HG02678 (cell line): Measurements from ENCODE around the gene C2orf68.
A peak's percentile ranks its signal among the peaks of the same experiment; 100 is the strongest.
"Not testable (repeated sequence)": the region's sequence is repeated elsewhere in the genome, so short reads cannot be mapped to it uniquely, and the experiment has no call there.

Experiments
- ATAC-seq: cut with Tn5 transposase; IDR thresholded peaks from one replicate; pipeline ENCODE4 v1.9.1; 2021; ENCODE audit warnings: mild to moderate bottlenecking, moderate library complexity; ENCODE audit not compliant: unreplicated experiment

The C2orf68 gene

GRCh38 chr2:85631316-85631715 lies 19.4 kb upstream of the C2orf68 start:
- no peak for ATAC-seq

- ATAC-seq: peak; percentile 62
Measured at GRCh38 chr2:85628658-85629057, 16.8 kb upstream of the C2orf68 start.

- no peak for ATAC-seq
Measured at GRCh38 chr2:85623991-85624390, 12.1 kb upstream of the C2orf68 start.

GRCh38 chr2:85621338-85621737 lies 9.5 kb upstream of the C2orf68 start:
- no peak for ATAC-seq

- ATAC-seq: no peak
Measured at GRCh38 chr2:85619617-85620016, 7.8 kb upstream of the C2orf68 start.

GRCh38 chr2:85617723-85618122 lies 5.9 kb upstream of the C2orf68 start:
- not testable (repeated sequence) for ATAC-seq

- no peak for ATAC-seq
Measured at GRCh38 chr2:85615413-85615728, 3.5 kb upstream of the C2orf68 start.

- ATAC-seq: not testable (repeated sequence)
Measured at GRCh38 chr2:85614757-85615156, 2.9 kb upstream of the C2orf68 start.

GRCh38 chr2:85613717-85614515 lies 2.0 kb upstream of the C2orf68 start:
- no peak for ATAC-seq

- no peak for ATAC-seq
Measured at GRCh38 chr2:85611217-85611704, 605 bp downstream of the C2orf68 start.

- ATAC-seq: no peak
Measured at GRCh38 chr2:85607268-85608215, 4.3 kb downstream of the C2orf68 start.

GRCh38 chr2:85606116-85606455 lies 5.8 kb downstream of the C2orf68 start:
- ATAC-seq: no peak

GRCh38 chr2:85605406-85606115 lies 6.3 kb downstream of the C2orf68 start:
- ATAC-seq: no peak

- ATAC-seq: no peak
Measured at GRCh38 chr2:85604568-85605339, 7.1 kb downstream of the C2orf68 start.

GRCh38 chr2:85604133-85604444 lies 7.8 kb downstream of the C2orf68 start:
- not testable (repeated sequence) for ATAC-seq

GRCh38 chr2:85602476-85603234 lies 9.2 kb downstream of the C2orf68 start, which contains the start of gene TMEM150A:
TSS of gene TMEM150A (minus strand) at chr2:85602698. CDS start at chr2:85601948, 750 bp downstream.
- peak; percentile 95 for ATAC-seq

- ATAC-seq: peak; percentile 46
Measured at GRCh38 chr2:85601771-85602475, 9.9 kb downstream of the C2orf68 start.

GRCh38 chr2:85600951-85601770 lies 10.7 kb downstream of the C2orf68 start:
- ATAC-seq: no peak
